K562 (cell line): Measurements from ENCODE around the gene VAC14. TPM values are rescaled to one million over a fixed set of nuclear protein-coding genes. Genes with fewer than 3 reads are reported as not detected.

ENCODE experiments used
- ATAC-seq: fragments of 200-7000 bp; cut with Tn5 transposase; 3 replicates; pipeline ENCODE4 v1.9.1; 2020; ENCODE audit warnings: moderate library complexity
- BruUV-seq: library from RNA; stranded (reverse); fragments of 400-500 nt; replicated peaks from 2 replicates; lab custom pipeline; 2021; lab: Mats Ljungman, UMichigan
- CTCF ChIA-PET: fragments of 300-600 bp; formaldehyde crosslinking; extraction: SDS; loops from one replicate; lab custom pipeline; 2021; ENCODE audit warnings: low intra/inter-chr PET ratio; lab: Yijun Ruan, JAX
- POLR2A ChIA-PET: fragments of 300-600, 350-650 bp; sonication (Branson Sonifier 250); formaldehyde crosslinking; extraction: SDS; loops from one replicate; lab custom pipeline; 2021; ENCODE audit warnings: antibody characterized with exemption, inconsistent platforms; lab: Yijun Ruan, JAX
- DNase-seq, 4 experiments: peaks; one replicate each; pipeline versions ENCODE4 v3.0.0 to v3.0.0-alpha.2; 2011 to 2018; ENCODE audit warnings: low spot score in 3 of 4, mixed read lengths in 3 of 4; ENCODE audit errors: extremely low read depth in 1 of 4
- FAIRE-seq: peaks from 2 replicates; lab custom pipeline; 2011; peaks lifted over from hg19 to GRCh38; lab: Jason Lieb, UNC
- H2AFZ ChIP-seq: 2 replicates; pipeline ENCODE4 v1.6.0; 2011; ENCODE audit warnings: low read depth, low read length, control low read depth, inconsistent platforms
- H3K27ac ChIP-seq: fragments of 200-600 bp; 3 replicates; pipeline ENCODE4 v1.8.0; 2011; ENCODE audit warnings: low read depth, mild to moderate bottlenecking, control low read depth, inconsistent platforms, low read length, moderate library complexity, mixed read lengths; ENCODE audit errors: extremely low read depth
- H3K27me3 ChIP-seq, 2 experiments: fragments of 300-600 bp in 1 of 2; 2 replicates in 1 of 2; 3 replicates in 1 of 2; pipeline versions ENCODE4 v1.6.0 to v1.8.0; 2011; ENCODE audit warnings: inconsistent platforms in 2 of 2, low read length in 2 of 2, mild to moderate bottlenecking in 1 of 2, mixed read lengths in 1 of 2, moderate library complexity in 1 of 2; ENCODE audit not compliant: control insufficient read depth in 2 of 2, insufficient read depth in 2 of 2
- H3K36me3 ChIP-seq: fragments of 300-600 bp; 3 replicates; pipeline ENCODE4 v1.8.0; 2011; ENCODE audit warnings: mild to moderate bottlenecking, low read length, inconsistent platforms; ENCODE audit not compliant: control insufficient read depth, insufficient read depth
- H3K4me1 ChIP-seq, 2 experiments: fragments of 200-600 bp in 1 of 2; replicated peaks in 1 of 2; 2 replicates in 1 of 2; 3 replicates in 1 of 2; pipeline versions ENCODE4 v1.5.1 to v1.8.0; 2011; ENCODE audit warnings: inconsistent platforms in 2 of 2, low read length in 2 of 2, mild to moderate bottlenecking in 1 of 2, mixed read lengths in 1 of 2, moderate library complexity in 1 of 2; ENCODE audit not compliant: control insufficient read depth in 2 of 2, insufficient read depth in 2 of 2
- H3K4me2 ChIP-seq: 2 replicates; pipeline ENCODE4 v1.6.1; 2011; ENCODE audit warnings: low read length, control low read depth, inconsistent platforms, mixed read lengths; ENCODE audit not compliant: insufficient read depth
- H3K4me3 ChIP-seq: fragments of 200-600 bp; sonication (generic), shearing (Covaris generic); 2 replicates; pipeline ENCODE4 v1.5.1; 2016; ENCODE audit warnings: control low read depth, inconsistent platforms
- H3K79me2 ChIP-seq: fragments of 200-600 bp; 3 replicates; pipeline ENCODE4 v1.8.0; 2011; ENCODE audit warnings: low read length, inconsistent platforms; ENCODE audit not compliant: control insufficient read depth, insufficient read depth
- H3K9ac ChIP-seq, 2 experiments: 2 replicates each; pipeline versions ENCODE4 v1.6.0 to v1.6.1; 2011; ENCODE audit warnings: low read depth in 2 of 2, low read length in 2 of 2, control low read depth in 1 of 2, inconsistent platforms in 1 of 2, mild to moderate bottlenecking in 1 of 2, mixed read lengths in 1 of 2; ENCODE audit not compliant: insufficient read depth in 1 of 2
- H3K9me1 ChIP-seq: one replicate; pipeline ENCODE4 v1.6.0; 2011; ENCODE audit warnings: inconsistent platforms, mild to moderate bottlenecking, low read length, moderate library complexity; ENCODE audit not compliant: control insufficient read depth, insufficient read depth
- H3K9me3 ChIP-seq: replicated peaks from 2 replicates; pipeline ENCODE4 v1.5.1; 2011; ENCODE audit warnings: low read depth, low read length, inconsistent platforms; ENCODE audit not compliant: control insufficient read depth, insufficient read depth
- H4K20me1 ChIP-seq: replicated peaks from 2 replicates; pipeline ENCODE4 v1.6.1; 2011; ENCODE audit warnings: low read length, inconsistent platforms, mixed read lengths; ENCODE audit not compliant: control insufficient read depth, insufficient read depth
- CBX1 ChIP-seq: sonication (generic); IDR thresholded peaks from 2 replicates; pipeline ENCODE4 v1.6.1; 2016; ENCODE audit warnings: antibody characterized with exemption, low read depth, mild to moderate bottlenecking
- CHAMP1 ChIP-seq: fragments of 450-650 bp; IDR thresholded peaks from 2 replicates; pipeline ENCODE4 v1.6.1; 2016; ENCODE audit warnings: mild to moderate bottlenecking
- CSDE1 ChIP-seq, 2 experiments: fragments of 450-650 bp; IDR thresholded peaks; 2 replicates each; pipeline ENCODE4 v1.6.1; 2016; ENCODE audit warnings: mild to moderate bottlenecking in 1 of 2
- GTF2B ChIP-seq: IDR thresholded peaks from 2 replicates; pipeline ENCODE4 v1.6.1; 2011; ENCODE audit not compliant: insufficient read length; ENCODE audit errors: extremely low read depth
- POLR2AphosphoS5 ChIP-seq: IDR thresholded peaks from 2 replicates; pipeline ENCODE4 v1.6.1; 2011; ENCODE audit warnings: mild to moderate bottlenecking, low read depth, low read length, moderate library complexity; ENCODE audit not compliant: control insufficient read depth, insufficient read depth
- RAD21 ChIP-seq, 2 experiments: fragments of 250-450 bp in 1 of 2; fragments of 450-650 bp in 1 of 2; sonication (Bioruptor Pico) in 1 of 2; formaldehyde crosslinking in 1 of 2; IDR thresholded peaks in 1 of 2; conservative IDR thresholded peaks in 1 of 2; 2 replicates each; pipeline versions ENCODE4 v1.4.0 to v1.8.0; 2020 to 2022; ENCODE audit warnings: mild to moderate bottlenecking in 2 of 2, moderate library complexity in 1 of 2
- SMAD4 ChIP-seq: fragments of 250-450 bp; sonication (Bioruptor Pico); conservative IDR thresholded peaks from 2 replicates; pipeline ENCODE4 v1.8.0; 2021; ENCODE audit warnings: inconsistent platforms, mild to moderate bottlenecking, moderate library complexity
- SMARCE1 ChIP-seq: fragments of 450-650 bp; IDR thresholded peaks from 2 replicates; pipeline ENCODE4 v1.7.1; 2016; ENCODE audit warnings: mild to moderate bottlenecking
- TAF7 ChIP-seq: fragments of 450-650 bp; IDR thresholded peaks from 2 replicates; pipeline ENCODE4 v1.6.1; 2016; ENCODE audit warnings: missing genetic modification characterization, missing compliant biosample characterization
- TARDBP ChIP-seq: fragments of 450-650 bp; IDR thresholded peaks from 2 replicates; pipeline ENCODE4 v1.6.1; 2016
- YBX1 ChIP-seq: fragments of 450-650 bp; IDR thresholded peaks from 2 replicates; pipeline ENCODE4 v1.7.1; 2016; ENCODE audit warnings: mild to moderate bottlenecking
- ZNF121 ChIP-seq: sonication (generic); formaldehyde crosslinking; conservative IDR thresholded peaks from 2 replicates; pipeline ENCODE4 v1.8.0; 2022; ENCODE audit warnings: missing genetic modification reagents
- ZNF592 ChIP-seq: fragments of 450-650 bp; IDR thresholded peaks from 2 replicates; pipeline ENCODE4 v1.6.1; 2017; ENCODE audit warnings: antibody characterized with exemption, mild to moderate bottlenecking
- WGBS: fragments of 100-300 bp; shearing (Covaris generic); methylation state at CpG from one replicate; pipeline ENCODE4 v1.1.6; 2016; ENCODE audit warnings: low coverage, mixed read lengths; ENCODE audit not compliant: insufficient coverage; ENCODE audit errors: missing lambda C conversion rate; 5-methylcytosine and 5-hydroxymethylcytosine counted together
- in situ Hi-C: fragments of 300-500 bp; cut with MboI; formaldehyde crosslinking; loops from 4 replicates; pipeline ENCODE4 v1.15.0; 2018; ENCODE audit warnings: inconsistent platforms, mixed read lengths
- intact Hi-C: fragments of 100-400 bp; cut with micrococcal nuclease; formaldehyde crosslinking; loops from 2 replicates; pipeline ENCODE4 v1.14.2; 2022
- polyA plus RNA-seq, 8 experiments: library from polyadenylated mRNA; depleted of rRNA in 4 of 8; stranded (reverse) in 5 of 8; unstranded in 3 of 8; fragments of >200 nt; fragmentation: Nextera tagmentation in 2 of 8; fragmentation: Illumina TruSeq in 1 of 8; extraction: Ambion mirVana in 2 of 8; extraction: Trizol in 1 of 8; gene quantifications; 2 replicates each; pipeline versions ENCODE4 v1.2.1 to v1.2.3, GENCODE V29; 2011 to 2014; ENCODE audit warnings: inconsistent platforms in 1 of 8, missing spikeins in 1 of 8
- total RNA-seq, 7 experiments: library from RNA; depleted of rRNA in 6 of 7; stranded (reverse); fragments of >200 nt in 6 of 7; fragmentation: Illumina TruSeq in 2 of 7; extraction: Trizol in 2 of 7; gene quantifications; 2 replicates each; pipeline versions ENCODE4 v1.2.1 to v1.2.3, GENCODE V29; 2011 to 2021; ENCODE audit warnings: low replicate concordance in 1 of 7

VAC14 gene
- total and polyA plus RNA-seq, 9 of the 15 experiments (the other 6 are each of a cell fraction or from before 2014, with no cell fraction given) = 1.3 to 41.6 (median 26.6) TPM

- peak; percentile 97 for FAIRE-seq
- BruUV-seq = no TSS peak
- TF ChIP-seq TAF7 (0 out of 2 replicates have a peak, but pooled peaks have one; percentile 22), RAD21 (CRISPR knock-in tag; conservative IDR thresholded peaks at IDR 0.05 in 1 of 2, IDR thresholded peaks at IDR 0.05 in 1 of 2) (peak; percentile 95 to 96), SMAD4 (CRISPR knock-in tag) (peak; percentile 38; the same call in 1 of the 2 replicates), TARDBP (no peak), POLR2AphosphoS5 (0 out of 2 replicates have a peak, but pooled peaks have one; percentile 16), CHAMP1 (no peak), CBX1 (no peak), ZNF121 (CRISPR knock-in tag) (no peak), YBX1 (no peak), ZNF592 (0 out of 2 replicates have a peak, but pooled peaks have one; percentile 10), CSDE1 (IDR thresholded peaks at IDR 0.05) (no peak), SMARCE1 (peak; percentile 60; the same call in 1 of the 2 replicates), GTF2B (no peak)
Measured at GRCh38 chr16:70653809-70654771, 146.9 kb downstream of the VAC14 start.

More at GRCh38 chr16:70653809-70654771, 146.9 kb downstream of the VAC14 start:
- peak; percentile 93 for ATAC-seq
- in situ Hi-C loops (no loop called here), intact Hi-C loops (loop anchor here (2.0 to 10.0 kb wide), 4 partner anchors 77 to 277 kb away; partner anchors contain the start of genes COG4 and SF3B3)
- H3K9me3 ChIP-seq = no peaks in the 10 kb centered on the region
- ChIA-PET CTCF (interaction anchor here (1.0 kb wide), 1 partner anchor 402 kb away, joined by 3 read pairs; the partner anchor contains the start of gene EXOSC6), POLR2A (interaction anchor here (1.0 to 1.9 kb wide), 4 partner anchors 12 to 125 kb away, joined by 3 to 5 read pairs (median 4); no protein-coding TSS in a partner anchor)
- no peaks in the 10 kb centered on the region for H4K20me1 ChIP-seq
- H3K36me3 ChIP-seq = no peaks in the 10 kb centered on the region
- H3K9me1 ChIP-seq = no peaks in the 10 kb centered on the region
- peak overlapping the region; percentile 74 for H3K4me2 ChIP-seq
- 29% methylated on average over 32 of the region's 35 CpGs for WGBS
- DNase-seq = peak; percentile 75 to 91 (median 81)
- H3K79me2 ChIP-seq = no peaks in the 10 kb centered on the region
- H3K4me1 ChIP-seq = peaks cover 6 to 24% of the 10 kb centered on the region in 2 experiments
- H3K9ac ChIP-seq = peak overlapping the region; percentile 47 to 84; a peak in 3 of 4 replicates
- H2AFZ ChIP-seq = peak overlapping the region; percentile 86
- H3K4me3 ChIP-seq = peak overlapping the region; percentile 7
- peak overlapping the region; percentile 69; the same call in 2 of the 3 replicates for H3K27ac ChIP-seq
- H3K27me3 ChIP-seq = peaks cover 0 to 4% of the 10 kb centered on the region in 2 experiments; a peak in 1 of 5 replicates
